RPMI8226 (cell line): ENCODE measurements around the gene DENND1A.

ENCODE experiments used
- DNase-seq: peaks from one replicate; pipeline ENCODE4 v3.0.0-alpha.2; 2015

DENND1A gene

GRCh38 chr9:123678038-123678877, 251.7 kb downstream of the DENND1A start:
- DNase-seq, result no peak

- no peak for DNase-seq
Measured at GRCh38 chr9:123676869-123677268, 253.1 kb downstream of the DENND1A start.

GRCh38 chr9:123669346-123669745, 260.6 kb downstream of the DENND1A start:
- no peak for DNase-seq

- DNase-seq, result no peak
Measured at GRCh38 chr9:123663529-123663928, 266.4 kb downstream of the DENND1A start.

GRCh38 chr9:123662057-123662776, 267.7 kb downstream of the DENND1A start:
- peak; percentile 58 for DNase-seq

- DNase-seq, result no peak
Measured at GRCh38 chr9:123660691-123661466, 269.0 kb downstream of the DENND1A start.

- DNase-seq, result no peak
Measured at GRCh38 chr9:123659358-123659757, 270.6 kb downstream of the DENND1A start.

- no peak for DNase-seq
Measured at GRCh38 chr9:123658792-123659191, 271.1 kb downstream of the DENND1A start.

- DNase-seq, result no peak
Measured at GRCh38 chr9:123657941-123658340, 272.0 kb downstream of the DENND1A start.

GRCh38 chr9:123657099-123657498, 272.8 kb downstream of the DENND1A start:
- DNase-seq, result no peak

- DNase-seq, result no peak
Measured at GRCh38 chr9:123656565-123656964, 273.4 kb downstream of the DENND1A start.

GRCh38 chr9:123655681-123656423, 274.1 kb downstream of the DENND1A start:
- no peak for DNase-seq

GRCh38 chr9:123654994-123655637, 274.8 kb downstream of the DENND1A start:
- no peak for DNase-seq

- no peak for DNase-seq
Measured at GRCh38 chr9:123654218-123654993, 275.5 kb downstream of the DENND1A start.

- DNase-seq, result no peak
Measured at GRCh38 chr9:123652416-123652815, 277.5 kb downstream of the DENND1A start.

GRCh38 chr9:123651871-123652270, 278.1 kb downstream of the DENND1A start:
- DNase-seq, result no peak

- DNase-seq, result no peak
Measured at GRCh38 chr9:123651273-123651672, 278.7 kb downstream of the DENND1A start.

GRCh38 chr9:123649909-123650308, 280.0 kb downstream of the DENND1A start:
- no peak for DNase-seq

- no peak for DNase-seq
Measured at GRCh38 chr9:123647145-123647544, 282.8 kb downstream of the DENND1A start.

GRCh38 chr9:123645762-123646161, 284.2 kb downstream of the DENND1A start:
- DNase-seq, result no peak

- no peak for DNase-seq
Measured at GRCh38 chr9:123645126-123645525, 284.8 kb downstream of the DENND1A start.
